B cell (primary cell): ENCODE measurements around the gene MOGAT2. TPM values are rescaled to one million over a fixed set of nuclear protein-coding genes. Genes with fewer than 3 reads are reported as not detected.

Source experiments
- ATAC-seq: fragments of 200-7000 bp; cut with Tn5 transposase; one replicate; pipeline ENCODE4 v1.10.0; 2021; ENCODE audit warnings: low read depth, mild to moderate bottlenecking, moderate number of reproducible peaks, moderate library complexity
- CTCF ChIA-PET: fragments of 350-600 bp; sonication (Branson Sonifier 250); formaldehyde crosslinking; loops from one replicate; lab custom pipeline; 2021; ENCODE audit warnings: antibody characterized with exemption, inconsistent platforms; lab: Charles Lee
- POLR2A ChIA-PET: fragments of 350-600 bp; sonication (Branson Sonifier 250); formaldehyde crosslinking; loops from one replicate; lab custom pipeline; 2021; ENCODE audit warnings: antibody characterized with exemption; lab: Charles Lee
- DNase-seq: peaks from one replicate; pipeline ENCODE4 v3.0.0; 2013
- H2AFZ ChIP-seq: 2 replicates; pipeline ENCODE4 v1.6.1; 2012; ENCODE audit warnings: mild to moderate bottlenecking, low read depth, low read length; ENCODE audit not compliant: insufficient read depth, poor library complexity, severe bottlenecking
- H3K27ac ChIP-seq, 2 donors: 1 replicate in 1 of 2; 2 replicates in 1 of 2; pipeline ENCODE4 v1.5.1; 2012 to 2013; ENCODE audit warnings: low read length in 2 of 2, mild to moderate bottlenecking in 2 of 2, moderate library complexity in 1 of 2
- H3K27me3 ChIP-seq, 4 experiments: fragments of 200-600 bp in 1 of 4; sonication (generic) in 1 of 4; replicated peaks in 1 of 4; 1 replicate in 2 of 4; 2 replicates in 2 of 4; pipeline versions ENCODE4 v1.6.1 to v1.7.0; 2013 to 2016; ENCODE audit warnings: low read length in 3 of 4, mild to moderate bottlenecking in 2 of 4, mixed read lengths in 1 of 4, moderate library complexity in 1 of 4; ENCODE audit not compliant: insufficient read depth in 4 of 4, control insufficient read depth in 3 of 4; ENCODE audit errors: control extremely low read depth in 1 of 4
- H3K36me3 ChIP-seq, 2 experiments: replicated peaks in 1 of 2; 1 replicate in 1 of 2; 2 replicates in 1 of 2; pipeline versions ENCODE4 v1.6.1 to v1.7.1; 2013; ENCODE audit warnings: low read length in 1 of 2; ENCODE audit not compliant: insufficient read depth in 2 of 2, control insufficient read depth in 1 of 2; ENCODE audit errors: control extremely low read depth in 1 of 2, extremely low read depth in 1 of 2
- H3K4me1 ChIP-seq, 2 donors: fragments of 200-600 bp in 1 of 2; sonication (generic) in 1 of 2; 1 replicate in 1 of 2; 2 replicates in 1 of 2; pipeline versions ENCODE4 v1.5.1 to v1.6.1; 2013 to 2017; ENCODE audit warnings: low read length in 2 of 2; ENCODE audit not compliant: control insufficient read depth in 2 of 2, insufficient read depth in 2 of 2
- H3K4me2 ChIP-seq: replicated peaks from 2 replicates; pipeline ENCODE3; 2012; ENCODE audit warnings: mild to moderate bottlenecking, low read depth, low read length; ENCODE audit not compliant: poor library complexity, severe bottlenecking
- H3K4me3 ChIP-seq, 5 experiments: fragments of 200-600 bp in 1 of 5; sonication (generic) in 1 of 5; 1 replicate in 3 of 5; 2 replicates in 2 of 5; pipeline versions ENCODE4 v1.5.1 to v1.7.0; 2011 to 2016; ENCODE audit warnings: low read length in 4 of 5, mild to moderate bottlenecking in 4 of 5, low read depth in 2 of 5, control low read depth in 1 of 5, moderate library complexity in 1 of 5; ENCODE audit not compliant: insufficient read depth in 1 of 5; ENCODE audit errors: control extremely low read depth in 1 of 5, extremely low read depth in 1 of 5
- H3K79me2 ChIP-seq: fragments of 200-600 bp; sonication (generic); one replicate; pipeline ENCODE4 v1.6.0; 2016; ENCODE audit warnings: low read length; ENCODE audit not compliant: control insufficient read depth, insufficient read depth
- H3K9ac ChIP-seq: fragments of 200-600 bp; sonication (generic); 2 replicates; pipeline ENCODE4 v1.6.1; 2017; ENCODE audit warnings: mild to moderate bottlenecking, low read length, moderate library complexity
- H3K9me3 ChIP-seq, 3 donors: one replicate each; pipeline versions ENCODE4 v1.6.1 to v1.7.1; 2013; ENCODE audit warnings: low read length in 2 of 3; ENCODE audit not compliant: control insufficient read depth in 2 of 3, insufficient read depth in 1 of 3; ENCODE audit errors: control extremely low read depth in 1 of 3
- H4K20me1 ChIP-seq: 2 replicates; pipeline ENCODE4 v1.6.0; 2012; ENCODE audit warnings: mild to moderate bottlenecking, low read length; ENCODE audit not compliant: insufficient read depth, control insufficient read depth, poor library complexity, severe bottlenecking
- H3K27ac Mint-ChIP-seq: one replicate; pipeline ENCODE4 v1.8.0; 2021; ENCODE audit warnings: mixed read lengths
- H3K27me3 Mint-ChIP-seq: one replicate; pipeline ENCODE4 v1.8.0; 2021; ENCODE audit warnings: mixed read lengths
- H3K4me1 Mint-ChIP-seq: one replicate; pipeline ENCODE4 v1.8.0; 2021; ENCODE audit warnings: mixed read lengths
- H3K4me3 Mint-ChIP-seq: one replicate; pipeline ENCODE4 v1.8.0; 2021; ENCODE audit warnings: mixed read lengths
- H3K9me3 Mint-ChIP-seq: one replicate; pipeline ENCODE4 v1.8.0; 2022; ENCODE audit warnings: mixed read lengths; ENCODE audit not compliant: insufficient read depth
- EZH2 ChIP-seq: IDR thresholded peaks from 2 replicates; pipeline ENCODE4 v1.6.1; 2012; ENCODE audit warnings: borderline replicate concordance, low read depth, mild to moderate bottlenecking, moderate library complexity, low read length; ENCODE audit not compliant: insufficient read depth, poor library complexity, severe bottlenecking
- WGBS: methylation state at CpG from one replicate; pipeline ENCODE4 v1.1.5; 2013; ENCODE audit warnings: missing lambda C conversion rate; ENCODE audit not compliant: insufficient coverage; 5-methylcytosine and 5-hydroxymethylcytosine counted together
- intact Hi-C: fragments of 100-400 bp; cut with micrococcal nuclease; formaldehyde crosslinking; loops from one replicate; pipeline ENCODE4 v1.10.0; 2022
- polyA plus RNA-seq: library from polyadenylated mRNA; depleted of rRNA; stranded (reverse); fragments of >200 nt; gene quantifications from 2 replicates; pipeline ENCODE4 v1.2.3, GENCODE V29; 2012
- total RNA-seq, 2 donors: library from RNA; stranded (reverse); fragments of 120-200 nt in 1 of 2; gene quantifications; 1 replicate in 1 of 2; 2 replicates in 1 of 2; pipeline versions ENCODE4 v1.2.3 to v1.2.4, GENCODE V29; 2013 to 2022
- TF ChIP-seq, protein P1 (sequence below): fragments of 200-600 bp; IDR thresholded peaks from one replicate; pipeline ENCODE4 v1.8.0; 2022; ENCODE audit warnings: antibody characterized with exemption, mild to moderate bottlenecking

Gene MOGAT2
- total and polyA plus RNA-seq, 2 donors (not counting 1 experiment from before 2014, with no cell fraction given), result not detected

DNA sequence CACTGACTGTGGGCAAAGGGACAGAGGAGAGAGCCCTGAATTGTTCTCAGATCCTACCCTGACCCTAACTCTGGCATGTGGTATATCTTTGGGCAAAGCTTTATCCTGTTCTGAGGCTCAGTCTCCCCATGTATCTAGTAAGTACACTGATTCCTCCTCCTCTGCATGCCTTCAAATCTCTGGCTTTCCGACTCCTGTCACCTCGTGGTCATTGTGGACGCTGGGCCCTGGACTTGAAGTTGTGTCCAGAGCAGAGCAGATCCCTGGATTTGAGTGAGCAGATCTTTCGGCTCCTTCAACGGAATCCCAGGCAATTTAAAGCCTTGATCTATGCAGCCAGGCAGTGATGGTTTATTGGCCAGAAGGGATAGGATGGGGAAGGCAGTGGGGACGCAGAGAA is 3.0 kb downstream of the MOGAT2 start:
- H3K4me3 Mint-ChIP-seq, result no peak overlapping the region
- H3K27me3 Mint-ChIP-seq, result no peaks in the 10 kb centered on the region
- Histone ChIP-seq H4K20me1 (no peaks in the 10 kb centered on the region), H3K4me2 (no peak overlapping the region), H3K27ac (no peak overlapping the region), H2AFZ (no peak overlapping the region), H3K4me3 (no peak overlapping the region), H3K79me2 (no peaks in the 10 kb centered on the region), H3K4me1 (no peaks in the 10 kb centered on the region), H3K9me3 (no peaks in the 10 kb centered on the region), H3K9ac (no peak overlapping the region), H3K27me3 (no peaks in the 10 kb centered on the region), H3K36me3 (no peaks in the 10 kb centered on the region)
- intact Hi-C loops, result loop anchor here (5.0 to 10.0 kb wide), 2 partner anchors 267 to 434 kb away; no protein-coding TSS in a partner anchor
- TF ChIP-seq EZH2, result no peak
- TF ChIP-seq, protein P1, sequence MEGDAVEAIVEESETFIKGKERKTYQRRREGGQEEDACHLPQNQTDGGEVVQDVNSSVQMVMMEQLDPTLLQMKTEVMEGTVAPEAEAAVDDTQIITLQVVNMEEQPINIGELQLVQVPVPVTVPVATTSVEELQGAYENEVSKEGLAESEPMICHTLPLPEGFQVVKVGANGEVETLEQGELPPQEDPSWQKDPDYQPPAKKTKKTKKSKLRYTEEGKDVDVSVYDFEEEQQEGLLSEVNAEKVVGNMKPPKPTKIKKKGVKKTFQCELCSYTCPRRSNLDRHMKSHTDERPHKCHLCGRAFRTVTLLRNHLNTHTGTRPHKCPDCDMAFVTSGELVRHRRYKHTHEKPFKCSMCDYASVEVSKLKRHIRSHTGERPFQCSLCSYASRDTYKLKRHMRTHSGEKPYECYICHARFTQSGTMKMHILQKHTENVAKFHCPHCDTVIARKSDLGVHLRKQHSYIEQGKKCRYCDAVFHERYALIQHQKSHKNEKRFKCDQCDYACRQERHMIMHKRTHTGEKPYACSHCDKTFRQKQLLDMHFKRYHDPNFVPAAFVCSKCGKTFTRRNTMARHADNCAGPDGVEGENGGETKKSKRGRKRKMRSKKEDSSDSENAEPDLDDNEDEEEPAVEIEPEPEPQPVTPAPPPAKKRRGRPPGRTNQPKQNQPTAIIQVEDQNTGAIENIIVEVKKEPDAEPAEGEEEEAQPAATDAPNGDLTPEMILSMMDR, result no peak
- ATAC-seq, result no peak
- no peak for DNase-seq
- no peaks in the 10 kb centered on the region for H3K4me1 Mint-ChIP-seq
- H3K9me3 Mint-ChIP-seq, result no peaks in the 10 kb centered on the region
- ChIA-PET CTCF (interaction anchor here (1.8 kb wide), 1 partner anchor 147 kb away, joined by 4 read pairs; no protein-coding TSS in a partner anchor), POLR2A (no interaction called here)
- H3K27ac Mint-ChIP-seq, result no peak overlapping the region
- 93% methylated on average over 6 of the region's 6 CpGs for WGBS

DNA sequence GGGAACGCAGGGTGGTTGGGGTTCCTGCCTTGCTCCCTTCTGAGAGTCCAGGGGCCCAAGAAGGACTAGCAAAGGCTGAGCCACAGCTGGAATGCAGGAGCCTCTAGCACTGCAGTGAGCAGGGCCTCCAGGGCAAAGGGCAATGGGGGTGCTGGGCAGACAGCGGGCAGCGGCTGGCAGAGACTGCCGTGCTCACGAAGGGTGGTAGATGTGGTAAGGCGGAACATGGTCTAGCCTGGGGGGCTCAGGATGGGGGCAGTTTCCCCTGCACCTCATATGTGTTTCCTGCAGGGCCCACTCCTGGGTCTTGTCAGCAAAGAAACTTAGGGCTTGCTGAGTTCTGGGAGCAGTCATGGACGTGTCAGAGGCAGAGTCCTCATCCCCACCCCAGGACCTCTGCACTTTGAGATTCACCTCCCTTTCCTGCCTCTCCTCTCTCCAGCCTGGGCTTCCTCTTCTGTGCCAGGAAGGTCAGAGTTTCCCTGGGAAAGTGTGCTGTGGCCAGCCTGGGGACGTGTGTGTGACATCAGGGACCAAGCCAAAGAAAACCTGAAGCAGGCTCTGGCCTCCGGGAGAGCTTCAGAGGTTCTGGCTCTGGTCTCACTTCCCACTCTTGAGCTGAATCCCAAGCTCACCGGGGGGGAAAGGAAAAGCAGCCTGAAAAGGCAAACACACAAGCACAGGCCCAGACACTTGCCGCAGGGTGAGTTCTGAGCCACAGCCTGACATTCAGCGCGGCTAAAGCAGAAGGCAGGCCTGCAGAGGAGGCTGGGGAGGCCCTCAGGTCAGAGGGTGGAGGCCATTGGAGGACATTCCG is 4.4 kb downstream of the MOGAT2 start:
- intact Hi-C loops, result loop anchor here (5.0 to 10.0 kb wide), 2 partner anchors 265 to 433 kb away; no protein-coding TSS in a partner anchor

More for the DNA sequence above, 4.4 kb downstream of the MOGAT2 start:
- H3K4me2 ChIP-seq, result no peak overlapping the region
- no peaks in the 10 kb centered on the region for H3K27me3 ChIP-seq
- H3K9ac ChIP-seq, result no peak overlapping the region
- TF ChIP-seq EZH2, result no peak
- TF ChIP-seq, protein P1, result no peak
- no peak overlapping the region for H2AFZ ChIP-seq
- no peaks in the 10 kb centered on the region for H3K4me1 ChIP-seq
- no peak overlapping the region for H3K27ac ChIP-seq
- H3K4me3 ChIP-seq, result no peak overlapping the region
- POLR2A ChIA-PET, result interaction anchor here (0.5 to 1.5 kb wide), 2 partner anchors 47 to 161 kb away, joined by 3 to 4 read pairs; partner anchors contain the start of gene DGAT2
- H3K9me3 ChIP-seq, result no peaks in the 10 kb centered on the region
- Mint-ChIP-seq H3K27ac (no peak overlapping the region), H3K4me3 (no peak overlapping the region), H3K4me1 (no peaks in the 10 kb centered on the region), H3K9me3 (no peaks in the 10 kb centered on the region), H3K27me3 (no peaks in the 10 kb centered on the region)
- H3K36me3 ChIP-seq, result no peaks in the 10 kb centered on the region
- DNase-seq (no peak), ATAC-seq (no peak)
- CTCF ChIA-PET, result interaction anchor here (1.3 to 1.9 kb wide), 8 partner anchors 7 to 597 kb away, joined by 3 to 18 read pairs (median 6); no protein-coding TSS in a partner anchor
- no peaks in the 10 kb centered on the region for H3K79me2 ChIP-seq
- WGBS, result 87% methylated on average over 10 of the region's 14 CpGs
- no peaks in the 10 kb centered on the region for H4K20me1 ChIP-seq
